CD14-positive monocyte (primary cell): ENCODE results near the gene PEX19. TPM values are rescaled to one million over a fixed set of nuclear protein-coding genes. Genes with fewer than 3 reads are reported as not detected.

Experiments
- DNase-seq, 3 donors: peaks; one replicate each; pipeline ENCODE4 v3.0.0-alpha.2; 2011 to 2022
- H2AFZ ChIP-seq: 2 replicates; pipeline ENCODE4 v1.6.0; 2012; ENCODE audit warnings: mild to moderate bottlenecking, low read depth, low read length, inconsistent platforms; ENCODE audit not compliant: insufficient read depth, poor library complexity, severe bottlenecking
- H3K27ac ChIP-seq, 2 donors: 1 replicate in 1 of 2; 2 replicates in 1 of 2; pipeline ENCODE4 v1.5.1; 2012 to 2013; ENCODE audit warnings: low read length in 2 of 2, control low read depth in 1 of 2, inconsistent platforms in 1 of 2, low read depth in 1 of 2, mild to moderate bottlenecking in 1 of 2
- H3K27me3 ChIP-seq, 2 donors: one replicate each; pipeline versions ENCODE4 v1.6.0 to v1.6.1; 2011 to 2013; ENCODE audit warnings: low read length in 2 of 2; ENCODE audit not compliant: control insufficient read depth in 2 of 2, insufficient read depth in 2 of 2
- H3K36me3 ChIP-seq, 2 donors: replicated peaks in 1 of 2; 1 replicate in 1 of 2; 2 replicates in 1 of 2; pipeline versions ENCODE4 v1.5.1 to v1.6.1; 2012 to 2013; ENCODE audit warnings: low read length in 2 of 2, control low read depth in 1 of 2, inconsistent platforms in 1 of 2, mild to moderate bottlenecking in 1 of 2; ENCODE audit not compliant: insufficient read depth in 2 of 2, control insufficient read depth in 1 of 2
- H3K4me1 ChIP-seq, 2 donors: 1 replicate in 1 of 2; 2 replicates in 1 of 2; pipeline versions ENCODE4 v1.5.1 to v1.6.1; 2012 to 2013; ENCODE audit warnings: low read length in 2 of 2, control low read depth in 1 of 2, inconsistent platforms in 1 of 2, mild to moderate bottlenecking in 1 of 2, moderate library complexity in 1 of 2; ENCODE audit not compliant: insufficient read depth in 2 of 2, control insufficient read depth in 1 of 2
- H3K4me2 ChIP-seq: replicated peaks from 2 replicates; pipeline ENCODE3; 2012; ENCODE audit warnings: low read length, moderate library complexity, mild to moderate bottlenecking; ENCODE audit not compliant: poor library complexity, severe bottlenecking; ENCODE audit errors: extremely low read depth
- H3K4me3 ChIP-seq, 3 experiments: fragments of 200-600 bp in 1 of 3; sonication (generic) in 1 of 3; replicated peaks in 1 of 3; 1 replicate in 2 of 3; 2 replicates in 1 of 3; pipeline ENCODE4 v1.5.1; 2011 to 2013; ENCODE audit warnings: low read length in 3 of 3, mild to moderate bottlenecking in 3 of 3, control low read depth in 2 of 3, low read depth in 2 of 3, inconsistent platforms in 1 of 3, moderate library complexity in 1 of 3
- H3K79me2 ChIP-seq: 2 replicates; pipeline ENCODE4 v1.6.0; 2012; ENCODE audit warnings: mild to moderate bottlenecking, control low read depth, inconsistent platforms, low read length, moderate library complexity; ENCODE audit not compliant: insufficient read depth
- H3K9ac ChIP-seq: 2 replicates; pipeline ENCODE4 v1.6.0; 2017; ENCODE audit warnings: low read length, mild to moderate bottlenecking; ENCODE audit not compliant: insufficient read depth, poor library complexity, severe bottlenecking
- H3K9me3 ChIP-seq, 2 donors: replicated peaks in 1 of 2; 1 replicate in 1 of 2; 2 replicates in 1 of 2; pipeline versions ENCODE4 v1.5.1 to v1.6.1; 2012 to 2013; ENCODE audit warnings: low read length in 2 of 2, control low read depth in 1 of 2; ENCODE audit not compliant: control insufficient read depth in 1 of 2, insufficient read depth in 1 of 2
- H4K20me1 ChIP-seq: 2 replicates; pipeline ENCODE4 v1.6.0; 2012; ENCODE audit warnings: mild to moderate bottlenecking, low read length, control low read depth, moderate library complexity; ENCODE audit not compliant: insufficient read depth
- H3K27ac Mint-ChIP-seq, 7 donors: one replicate each; pipeline ENCODE4 v1.8.0; 2020; ENCODE audit warnings: mild to moderate bottlenecking in 7 of 7, mixed read lengths in 7 of 7, moderate library complexity in 6 of 7, inconsistent platforms in 2 of 7
- H3K27me3 Mint-ChIP-seq, 3 donors: one replicate each; pipeline ENCODE4 v1.8.0; 2021 to 2022; ENCODE audit warnings: low read depth in 3 of 3, mild to moderate bottlenecking in 3 of 3, mixed read lengths in 3 of 3, moderate library complexity in 3 of 3, inconsistent platforms in 1 of 3
- H3K36me3 Mint-ChIP-seq, 2 donors: one replicate each; pipeline ENCODE4 v1.8.0; 2020; ENCODE audit warnings: mixed read lengths in 2 of 2, inconsistent platforms in 1 of 2, mild to moderate bottlenecking in 1 of 2
- H3K4me1 Mint-ChIP-seq: one replicate; pipeline ENCODE4 v1.8.0; 2020; ENCODE audit warnings: mild to moderate bottlenecking, mixed read lengths
- H3K4me3 Mint-ChIP-seq, 2 donors: one replicate each; pipeline ENCODE4 v1.8.0; 2020; ENCODE audit warnings: mild to moderate bottlenecking in 2 of 2, mixed read lengths in 2 of 2, moderate library complexity in 1 of 2
- H3K9me3 Mint-ChIP-seq, 7 donors: one replicate each; pipeline ENCODE4 v1.8.0; 2020 to 2022; ENCODE audit warnings: mixed read lengths in 7 of 7, mild to moderate bottlenecking in 6 of 7, moderate library complexity in 6 of 7, inconsistent platforms in 2 of 7
- CTCF ChIP-seq: fragments of 200-600 bp; IDR thresholded peaks from one replicate; pipeline ENCODE4 v1.8.0; 2022; ENCODE audit warnings: antibody characterized with exemption, mild to moderate bottlenecking
- WGBS: methylation state at CpG from one replicate; pipeline ENCODE4 v1.1.5; 2013; ENCODE audit warnings: missing lambda C conversion rate; ENCODE audit not compliant: insufficient coverage; 5-methylcytosine and 5-hydroxymethylcytosine counted together
- intact Hi-C, 2 donors: fragments of 100-400 bp; cut with micrococcal nuclease; formaldehyde crosslinking; loops; one replicate each; pipeline versions ENCODE4 v1.15.0 to v1.15.1; 2023
- polyA plus RNA-seq, 3 donors: library from polyadenylated mRNA; depleted of rRNA in 1 of 3; unstranded in 2 of 3; stranded (reverse) in 1 of 3; fragments of 300-500 nt in 2 of 3; fragments of >200 nt in 1 of 3; fragmentation: Illumina TruSeq in 2 of 3; gene quantifications; 1 replicate in 2 of 3; 2 replicates in 1 of 3; pipeline ENCODE4 v1.2.3, GENCODE V29; 2012 to 2021

PEX19 gene
- polyA plus RNA-seq, 3 donors, result 17.4 to 38.2 (median 37.4) TPM

GRCh38 chr1:160300173-160300572 lies 15.2 kb upstream of the PEX19 start:
- Histone ChIP-seq H2AFZ (no peak overlapping the region), H3K36me3 (peaks cover 94 to 98% of the 10 kb centered on the region in 2 donors), H4K20me1 (peaks cover 49% of the 10 kb centered on the region), H3K4me3 (no peak overlapping the region), H3K79me2 (no peaks in the 10 kb centered on the region), H3K9me3 (no peaks in the 10 kb centered on the region), H3K4me1 (no peaks in the 10 kb centered on the region), H3K27me3 (no peaks in the 10 kb centered on the region), H3K4me2 (no peak overlapping the region), H3K27ac (no peak overlapping the region), H3K9ac (no peak overlapping the region)
- intact Hi-C loops, result no loop called here
- DNase-seq, result no peak
- peaks cover 0 to 1% (median 0%) of the 10 kb centered on the region in 3 donors for H3K27me3 Mint-ChIP-seq
- H3K4me3 Mint-ChIP-seq, result no peak overlapping the region
- TF ChIP-seq CTCF, result no peak
- no peaks in the 10 kb centered on the region for H3K9me3 Mint-ChIP-seq
- peaks cover 70 to 89% of the 10 kb centered on the region in 2 donors for H3K36me3 Mint-ChIP-seq
- WGBS, result 90% methylated on average over 2 of the region's 7 CpGs
- H3K4me1 Mint-ChIP-seq, result no peaks in the 10 kb centered on the region
- no peak overlapping the region for H3K27ac Mint-ChIP-seq

- Histone ChIP-seq H3K4me1 (no peaks in the 10 kb centered on the region), H3K9ac (no peak overlapping the region), H3K9me3 (no peaks in the 10 kb centered on the region), H4K20me1 (peaks cover 58% of the 10 kb centered on the region), H3K36me3 (peaks cover 98 to 99% of the 10 kb centered on the region in 2 donors), H3K79me2 (no peaks in the 10 kb centered on the region), H3K27me3 (no peaks in the 10 kb centered on the region), H3K27ac (peak overlapping the region in 1 of 2 donors; percentile 17), H2AFZ (no peak overlapping the region), H3K4me3 (no peak overlapping the region), H3K4me2 (no peak overlapping the region)
- intact Hi-C loops, result no loop called here
- H3K27ac Mint-ChIP-seq, result peak overlapping the region in 2 of 7 donors; percentile 8 to 59
- H3K36me3 Mint-ChIP-seq, result peaks cover 90 to 97% of the 10 kb centered on the region in 2 donors
- TF ChIP-seq CTCF, result no peak
- peaks cover 0 to 1% (median 0%) of the 10 kb centered on the region in 3 donors for H3K27me3 Mint-ChIP-seq
- H3K4me3 Mint-ChIP-seq, result no peak overlapping the region
- H3K4me1 Mint-ChIP-seq, result peaks cover 3% of the 10 kb centered on the region
- no peaks in the 10 kb centered on the region for H3K9me3 Mint-ChIP-seq
- no peak for DNase-seq
- 89% methylated on average over 1 of the region's 1 CpG for WGBS
Measured at GRCh38 chr1:160296036-160296435, 11.1 kb upstream of the PEX19 start.
